RPMI8226 (cell line): ENCODE results near the gene PRKAB2.
"Not testable (repeated sequence)": the region's sequence is repeated elsewhere in the genome, so short reads cannot be mapped to it uniquely, and the experiment has no call there.

Source experiments
- DNase-seq: peaks from one replicate; pipeline ENCODE4 v3.0.0-alpha.2; 2015

The PRKAB2 gene

DNA sequence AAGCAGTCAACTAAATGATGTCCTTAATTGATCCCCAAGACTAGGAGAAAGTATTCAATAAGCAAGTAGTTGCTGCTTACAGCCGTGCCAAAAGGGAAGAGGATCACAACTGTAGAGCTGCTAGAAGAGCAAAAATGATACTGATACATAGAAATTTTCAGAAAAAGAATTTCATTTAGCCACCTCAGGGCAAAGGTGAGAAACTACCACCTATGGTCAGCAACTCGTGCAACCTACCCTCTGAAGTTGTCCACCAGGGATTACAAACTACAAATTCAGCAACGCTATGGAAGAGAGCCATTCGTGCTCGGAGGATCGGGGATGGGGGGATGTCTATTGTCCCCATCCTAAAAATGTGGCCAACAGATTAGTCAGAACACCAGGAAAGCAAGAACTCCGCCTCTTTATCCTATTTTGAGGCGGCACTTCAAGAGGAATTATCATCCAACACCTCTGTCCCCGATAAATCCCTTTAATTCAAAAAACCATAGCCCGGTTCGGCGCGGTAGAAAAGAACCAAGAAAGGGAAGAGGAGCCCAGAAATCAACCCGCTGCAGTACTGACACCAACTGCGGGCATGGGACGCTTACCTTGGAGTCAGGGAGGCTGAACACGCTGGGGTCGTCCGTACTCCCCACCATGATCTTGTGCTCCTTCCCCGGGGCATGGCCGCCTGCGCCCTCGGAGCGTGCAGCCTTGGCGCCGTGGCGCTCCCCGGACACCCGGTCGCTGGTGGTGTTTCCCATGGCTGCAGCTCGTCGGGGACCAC, 687 bp downstream of the PRKAB2 start:
- peak; percentile 26 for DNase-seq

DNA sequence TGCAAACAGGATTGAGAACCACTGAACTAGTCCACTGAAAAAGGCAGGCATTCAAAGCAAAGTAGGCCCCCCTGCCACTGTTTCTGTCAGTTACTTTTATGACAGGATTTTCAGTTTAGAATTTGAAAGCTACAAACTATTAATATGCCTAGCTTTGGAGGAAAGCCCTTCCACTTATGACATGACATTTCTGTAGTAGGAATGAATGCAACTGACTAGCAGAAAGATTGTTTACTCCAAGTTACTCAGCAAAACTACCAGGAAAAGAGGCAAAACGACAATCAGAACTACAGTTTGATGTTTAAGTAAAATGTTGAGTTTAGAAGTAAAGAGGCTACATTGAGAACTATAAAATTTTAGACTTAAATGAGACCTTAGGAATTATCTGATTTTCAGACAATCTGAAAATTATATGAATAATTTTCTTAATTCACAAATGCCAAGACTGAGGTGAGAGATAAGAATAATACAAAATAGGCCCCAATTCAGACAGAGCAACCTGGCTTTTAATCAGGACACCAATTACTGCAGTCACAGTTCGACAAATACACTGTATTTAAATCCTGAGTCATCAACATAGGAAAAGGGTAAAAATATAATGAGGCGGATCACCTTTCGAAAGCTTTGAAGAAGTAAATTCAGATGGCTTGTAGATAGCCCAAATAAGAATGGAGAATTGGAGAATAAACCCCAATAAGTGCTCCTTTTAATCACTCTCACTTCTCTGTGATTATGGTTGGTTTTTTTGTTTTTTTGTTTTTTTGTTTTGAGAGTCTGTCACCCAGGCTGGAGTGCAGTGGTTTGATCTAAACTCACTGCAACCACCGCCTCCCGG, 2.2 kb downstream of the PRKAB2 start:
- DNase-seq = no peak

DNA sequence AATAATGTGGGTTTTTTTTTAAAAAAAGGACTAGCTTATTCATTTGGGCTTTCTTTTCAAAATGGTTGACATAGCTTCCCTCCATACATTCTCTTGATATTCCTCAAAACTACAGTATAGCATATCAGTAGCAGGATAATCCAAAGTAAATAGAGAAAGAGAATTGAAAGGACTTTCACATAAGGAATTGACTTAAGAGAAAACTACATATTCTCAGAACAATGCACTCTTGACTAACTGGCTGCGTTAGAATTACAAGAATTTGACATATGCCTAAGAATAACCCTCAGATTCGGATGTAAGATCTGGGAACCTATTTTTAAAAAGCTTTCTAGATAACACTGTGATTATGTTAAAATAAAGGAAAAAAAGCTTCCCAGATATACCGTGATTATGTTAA, 3.1 kb downstream of the PRKAB2 start:
- DNase-seq = no peak

DNA sequence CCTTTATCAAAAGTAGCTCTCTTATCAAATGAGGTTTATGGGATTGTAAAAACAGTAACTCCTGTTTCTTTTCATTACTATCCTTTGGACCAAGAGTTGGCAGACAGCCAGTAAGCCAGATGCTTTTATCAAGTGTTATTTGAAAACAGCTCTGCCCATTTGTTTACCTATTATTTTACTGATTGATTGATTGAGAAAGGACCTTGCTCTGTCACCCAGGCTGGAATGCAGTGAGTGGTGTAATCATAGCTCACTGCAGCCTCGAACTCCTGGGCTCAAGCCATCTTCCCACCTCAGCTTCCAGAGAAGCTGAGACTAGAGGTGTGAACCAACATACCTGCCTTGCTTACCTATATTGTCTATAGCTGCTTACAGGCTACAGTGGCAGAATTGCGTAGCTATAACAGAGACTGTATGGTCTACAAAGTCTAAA, 3.6 kb downstream of the PRKAB2 start:
- peak; percentile 12 for DNase-seq

DNA sequence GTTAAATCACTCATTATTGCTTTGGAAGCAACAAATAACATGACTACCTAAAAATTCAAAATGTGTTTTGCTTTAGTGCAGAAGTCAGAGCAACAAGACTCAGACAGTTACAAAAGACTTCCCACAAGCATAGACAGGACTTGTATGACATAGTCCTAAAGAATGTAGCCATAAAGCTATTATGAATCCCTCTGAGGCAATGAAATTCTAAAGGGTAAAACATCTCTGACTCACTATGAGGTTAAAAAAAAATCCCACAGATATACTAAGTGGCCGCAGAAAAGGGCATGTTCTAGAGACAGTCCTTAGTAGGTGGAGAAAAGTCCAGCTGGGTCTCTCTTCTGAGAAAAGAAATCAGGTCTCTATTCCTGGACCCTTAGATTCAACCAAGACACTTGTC, 4.9 kb downstream of the PRKAB2 start:
- no peak for DNase-seq

DNA sequence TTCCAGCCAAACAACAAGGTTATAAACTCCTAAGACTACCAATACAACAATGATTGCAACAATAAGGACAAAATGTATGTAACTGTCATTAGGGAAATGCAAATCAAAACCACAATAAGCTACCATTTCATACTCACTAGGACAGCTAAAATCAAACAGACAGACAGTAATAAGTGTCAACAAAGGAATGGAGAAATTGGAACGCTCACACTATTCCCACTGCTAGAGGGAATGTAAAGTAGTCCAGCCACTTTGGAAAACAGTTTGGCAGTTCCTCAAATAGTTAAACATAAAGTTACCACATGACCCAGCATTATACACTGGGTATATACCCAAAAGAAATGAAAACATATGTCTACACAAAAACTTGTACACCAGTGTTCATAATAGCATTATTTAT, 9.3 kb downstream of the PRKAB2 start:
- no peak for DNase-seq

DNA sequence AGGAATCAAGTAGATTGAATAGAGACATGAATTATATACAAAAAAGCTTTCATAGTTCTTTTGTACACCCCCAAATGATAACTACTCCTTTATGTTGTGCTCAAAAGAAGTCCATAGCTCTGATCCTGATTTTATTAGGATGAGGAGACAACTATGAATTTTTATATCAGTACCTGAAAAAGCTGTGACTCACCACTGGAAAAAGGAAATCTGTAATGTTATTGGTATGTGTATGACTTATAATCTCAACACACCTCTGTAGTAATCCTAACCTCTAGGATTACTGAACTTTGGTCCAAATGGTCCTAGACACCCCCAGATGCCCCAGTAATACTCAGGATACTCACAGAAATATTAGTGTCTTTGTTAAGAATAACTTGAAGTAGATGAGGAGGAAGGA, 10.2 kb downstream of the PRKAB2 start:
- DNase-seq = no peak

DNA sequence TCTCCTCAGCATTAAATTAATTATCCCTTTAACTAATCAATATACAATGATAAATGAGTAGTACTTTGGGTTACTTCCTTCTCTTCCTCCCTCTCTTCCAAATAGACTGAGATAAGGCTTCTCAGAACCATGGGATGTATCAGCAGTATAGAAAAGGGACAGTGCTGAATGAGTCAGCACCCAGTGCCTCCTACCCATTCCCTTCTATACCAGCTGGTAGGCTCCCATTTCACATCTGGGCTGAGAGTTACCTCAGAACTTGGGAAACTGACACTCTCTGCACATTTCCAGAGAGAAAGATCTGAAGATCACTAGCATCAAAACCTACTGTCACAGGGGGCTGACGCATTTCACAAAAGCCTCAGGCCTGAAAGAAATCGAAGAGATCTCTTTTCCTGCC, 15.2 kb downstream of the PRKAB2 start:
- DNase-seq = not testable (repeated sequence)

DNA sequence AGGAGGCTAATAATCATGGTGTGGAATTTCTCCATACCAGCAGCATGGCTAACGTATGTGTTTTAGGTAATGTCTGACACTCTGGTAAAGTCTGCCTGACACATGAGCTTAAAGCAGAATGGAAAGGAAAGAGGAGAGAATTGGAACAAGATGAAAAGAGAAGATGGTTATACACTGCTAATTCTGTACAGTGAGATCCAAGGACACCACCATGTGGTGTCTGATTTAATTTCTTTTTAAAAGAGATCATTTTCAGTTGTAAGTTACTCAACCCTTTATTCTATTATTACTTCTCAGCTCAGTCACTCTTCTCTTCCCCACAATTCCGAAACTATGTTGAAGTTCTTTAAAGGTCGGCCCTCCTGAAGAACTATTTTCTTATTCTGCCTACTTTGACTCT, 15.6 kb downstream of the PRKAB2 start:
- no peak for DNase-seq

DNA sequence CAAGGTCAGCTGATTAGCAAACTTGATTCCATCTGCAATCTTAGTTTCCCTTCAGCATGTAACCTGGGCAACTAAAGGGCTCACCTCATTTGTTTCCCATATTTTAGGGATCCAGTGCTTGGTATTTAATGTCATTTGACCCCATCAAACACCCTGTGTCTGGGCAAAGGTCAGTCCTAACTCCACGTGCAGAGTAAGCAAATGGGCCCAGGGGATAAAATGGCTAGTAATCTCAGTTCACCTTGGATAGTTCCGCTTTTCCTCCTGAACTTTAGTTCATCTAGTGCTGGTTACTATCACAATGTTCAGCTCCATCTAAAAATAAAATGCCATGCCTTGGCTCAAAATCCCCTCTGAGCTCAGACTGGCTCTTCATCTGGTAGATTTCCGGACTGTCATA, 19.5 kb downstream of the PRKAB2 start:
- DNase-seq = no peak

DNA sequence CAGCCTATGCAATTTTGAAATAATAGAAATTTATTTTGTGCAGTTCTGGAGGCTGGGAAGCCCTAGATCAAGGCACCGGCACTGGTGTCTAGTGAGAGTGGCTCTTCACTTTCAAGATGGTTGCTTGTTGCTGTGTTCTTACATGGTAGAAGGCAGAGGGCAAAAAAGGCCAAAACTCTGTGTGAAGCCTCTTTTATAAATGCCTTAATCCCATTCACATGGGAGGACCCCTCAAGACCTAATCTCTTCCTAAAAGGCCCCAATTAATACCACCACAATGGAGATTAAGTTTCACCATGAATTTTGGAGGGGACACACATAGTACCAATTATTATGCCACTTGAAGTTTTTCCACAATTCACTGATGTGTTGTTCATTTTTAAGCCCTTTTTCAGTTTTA, 21.0 kb downstream of the PRKAB2 start:
- DNase-seq = no peak

DNA sequence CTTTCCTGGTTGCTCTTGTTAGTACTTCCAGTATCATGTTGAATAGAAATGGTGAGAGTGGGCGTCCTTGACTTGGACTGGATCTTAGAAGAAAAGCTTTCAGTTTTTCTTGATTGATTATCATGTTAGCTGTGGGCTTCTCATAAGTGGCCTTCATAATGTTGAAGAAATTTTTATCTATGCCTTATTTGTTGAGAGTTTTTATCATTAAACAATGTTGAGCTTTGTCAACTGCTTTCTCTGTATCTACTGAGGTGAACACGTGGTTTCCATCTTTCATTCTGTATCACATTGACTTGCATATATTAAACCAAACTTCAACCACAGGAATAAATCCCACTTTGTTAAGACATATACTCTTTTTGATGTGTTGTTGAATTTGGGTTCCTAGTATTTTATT, 29.4 kb downstream of the PRKAB2 start:
- DNase-seq = no peak

DNA sequence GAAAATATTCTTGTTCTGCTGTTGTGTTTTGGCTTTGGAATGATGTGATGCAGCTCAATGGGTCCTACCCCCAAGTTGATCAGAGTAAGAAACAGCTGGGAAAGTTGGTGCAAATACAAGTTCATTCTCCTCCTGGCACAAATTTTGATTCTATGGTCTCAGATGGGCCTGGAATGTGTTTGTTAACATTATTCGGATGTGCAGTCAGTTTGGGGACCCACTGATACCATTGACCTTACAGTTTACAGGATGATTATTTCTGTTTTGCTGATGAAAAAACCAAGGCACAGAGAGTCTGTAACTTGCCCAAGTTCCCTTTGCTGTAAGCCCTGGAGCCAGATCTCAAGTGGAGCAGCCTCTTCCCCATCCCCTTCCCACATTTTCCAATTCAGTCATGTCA, 41.5 kb downstream of the PRKAB2 start:
- not testable (repeated sequence) for DNase-seq

DNA sequence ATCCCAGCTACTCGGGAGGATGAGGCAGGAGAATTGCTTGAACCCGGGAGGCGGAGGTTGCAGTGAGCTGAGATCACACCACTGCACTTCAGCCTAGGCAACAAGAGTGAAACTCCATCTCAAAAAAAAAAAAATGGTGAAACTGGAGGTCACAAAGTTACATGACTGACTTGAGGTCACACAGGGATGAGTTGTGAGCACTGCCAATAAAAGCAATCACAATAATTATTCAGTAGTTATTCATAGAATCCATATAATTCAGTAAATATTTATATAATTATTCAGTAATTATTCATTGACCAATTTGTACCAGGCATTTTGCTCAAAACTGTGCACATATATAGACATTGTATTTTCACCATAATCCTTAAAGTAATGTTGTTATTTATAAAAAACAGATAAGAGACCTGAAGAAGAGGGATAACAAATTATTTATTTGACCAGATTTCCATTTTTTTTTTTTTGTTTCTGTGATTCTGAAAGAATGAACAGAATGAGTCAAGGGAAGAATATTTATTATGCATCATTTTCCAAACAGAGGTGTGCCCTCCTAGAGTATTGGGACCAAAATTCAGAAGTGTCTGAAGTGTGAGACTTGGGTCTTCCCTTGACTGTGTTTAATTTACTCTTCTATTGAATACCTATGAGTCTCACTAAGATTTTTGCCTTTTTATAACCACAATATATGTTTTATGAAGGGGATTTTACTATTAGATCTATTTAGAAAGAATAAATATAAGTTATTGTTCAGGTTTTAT, 43.0 kb downstream of the PRKAB2 start:
- DNase-seq = no peak

DNA sequence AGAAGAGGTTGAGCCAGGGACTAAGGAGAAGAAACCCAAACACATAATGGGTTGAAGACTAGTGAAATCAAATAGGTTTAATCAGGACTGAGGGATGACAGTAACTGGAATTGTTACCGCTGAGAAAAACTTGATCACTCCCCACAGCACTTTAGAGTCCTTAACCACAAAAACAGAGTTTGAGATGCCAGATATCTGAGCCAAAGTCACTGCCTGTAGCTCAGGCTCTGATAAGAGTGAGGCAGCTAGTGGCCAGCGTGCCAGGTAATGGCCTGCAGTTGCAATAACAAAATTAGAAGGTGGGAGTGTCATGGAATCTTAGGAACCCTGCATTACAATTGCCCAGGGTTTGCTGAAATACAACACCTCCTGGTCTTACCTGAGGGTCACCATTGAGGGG, 48.0 kb downstream of the PRKAB2 start:
- DNase-seq = no peak

DNA sequence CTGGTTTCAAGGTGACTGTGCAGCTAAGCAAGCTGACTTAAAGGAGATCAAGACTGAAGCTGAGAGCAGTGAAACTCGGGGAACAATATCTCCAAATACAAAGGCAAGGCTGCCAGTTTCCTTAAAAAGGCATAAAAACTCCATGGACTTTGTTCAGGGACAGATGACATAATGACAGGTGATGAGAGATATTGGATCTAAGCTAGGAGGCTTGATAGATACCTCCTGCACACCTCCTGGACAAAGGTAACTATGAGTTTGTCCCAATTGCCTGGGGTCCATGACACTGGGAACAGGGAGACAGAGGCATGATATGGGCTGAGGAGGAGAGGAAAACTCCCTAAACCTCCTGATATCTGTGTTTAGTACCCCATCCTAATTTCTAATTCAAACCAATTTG, 55.2 kb downstream of the PRKAB2 start:
- DNase-seq = no peak

DNA sequence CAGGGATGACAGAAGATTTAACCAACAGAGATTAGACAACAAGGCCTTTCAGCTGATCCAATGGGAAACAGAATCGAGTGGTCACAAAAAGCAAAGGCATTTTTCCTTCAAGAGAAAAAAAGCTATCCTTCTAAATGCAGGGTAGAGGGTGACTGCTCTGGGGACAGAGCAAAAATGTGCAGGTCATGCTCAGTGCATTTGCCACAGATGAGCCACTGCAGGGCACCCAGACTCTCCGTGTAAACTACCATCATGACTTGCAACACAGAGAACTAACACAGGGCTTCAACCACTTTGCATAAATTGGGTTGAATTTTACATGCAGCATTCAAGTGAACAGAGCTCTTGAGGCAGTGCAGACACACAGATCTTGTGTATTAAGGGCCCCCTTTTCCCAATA, 56.8 kb downstream of the PRKAB2 start:
- no peak for DNase-seq

DNA sequence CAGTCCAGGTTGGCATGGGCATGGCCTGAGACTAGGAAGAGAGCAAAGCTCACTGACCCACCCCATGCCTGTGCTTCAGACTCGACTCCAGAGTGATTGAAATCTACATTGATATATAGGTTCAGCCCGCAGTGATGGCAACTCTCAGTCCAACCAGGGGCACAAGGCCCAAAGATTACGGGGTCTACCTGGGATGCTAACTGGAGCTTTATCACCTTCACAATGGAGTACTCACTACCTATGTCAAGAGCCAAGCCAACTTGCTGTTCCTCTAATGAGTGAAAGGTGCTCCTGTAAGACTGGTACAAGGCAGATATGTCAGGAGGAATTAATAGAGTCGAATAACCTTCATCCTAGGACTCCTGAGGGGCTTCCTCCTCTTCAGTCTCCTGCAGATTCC, 57.2 kb downstream of the PRKAB2 start:
- DNase-seq = not testable (repeated sequence)

DNA sequence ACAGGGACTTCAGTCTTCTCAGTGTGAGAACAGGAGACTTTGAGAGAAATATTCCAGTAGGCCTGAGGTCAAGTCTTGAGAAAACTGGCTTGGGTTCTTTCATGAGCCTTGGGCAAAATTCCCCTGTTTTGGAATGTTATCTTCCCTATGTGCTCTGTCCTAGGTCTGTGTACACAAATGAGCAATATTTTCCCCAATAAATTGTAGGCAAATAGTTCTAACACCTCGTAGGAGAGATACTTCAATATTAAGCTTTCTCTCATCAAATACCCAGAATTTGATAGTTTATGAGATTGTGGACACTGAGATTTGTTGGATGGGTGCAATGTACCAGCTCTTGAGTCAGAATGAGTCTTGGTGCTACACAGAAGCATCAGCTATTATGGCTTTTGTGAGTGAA, 57.9 kb downstream of the PRKAB2 start:
- not testable (repeated sequence) for DNase-seq

DNA sequence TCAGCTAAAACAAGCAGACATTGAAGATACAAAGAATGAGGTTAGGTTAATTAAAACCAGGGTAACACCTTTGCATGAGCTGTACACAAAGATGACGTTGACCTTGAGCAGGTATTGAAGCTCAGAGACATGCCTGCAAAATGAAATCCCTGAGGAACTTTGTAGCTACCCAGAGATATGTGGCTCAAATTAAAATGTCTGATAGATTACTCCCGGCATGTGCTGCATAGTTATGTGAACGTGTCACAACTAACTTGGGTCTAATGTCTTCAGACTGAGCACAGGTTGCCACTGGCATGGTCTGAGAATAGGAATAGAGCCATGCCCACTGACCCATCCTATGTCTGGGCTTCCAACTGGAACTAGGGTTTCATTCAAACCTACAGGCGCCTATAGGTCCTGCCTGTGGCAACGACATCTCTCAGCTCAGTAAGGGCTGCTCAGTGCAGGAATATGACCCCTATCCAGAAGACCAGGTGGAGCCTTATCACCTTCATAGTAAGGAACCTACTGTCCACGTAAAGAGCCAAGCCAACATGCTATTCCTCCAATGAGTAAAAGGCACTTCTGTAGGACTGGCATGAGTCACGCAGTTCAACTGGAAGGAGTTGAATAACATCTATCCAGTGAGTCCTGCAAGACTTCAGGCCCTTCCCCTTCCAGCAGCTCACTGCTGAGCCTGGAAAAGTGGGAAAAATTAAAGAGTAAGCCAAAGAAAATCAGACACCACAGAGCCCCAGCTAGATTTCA, 60.7 kb downstream of the PRKAB2 start:
- DNase-seq = no peak

DNA sequence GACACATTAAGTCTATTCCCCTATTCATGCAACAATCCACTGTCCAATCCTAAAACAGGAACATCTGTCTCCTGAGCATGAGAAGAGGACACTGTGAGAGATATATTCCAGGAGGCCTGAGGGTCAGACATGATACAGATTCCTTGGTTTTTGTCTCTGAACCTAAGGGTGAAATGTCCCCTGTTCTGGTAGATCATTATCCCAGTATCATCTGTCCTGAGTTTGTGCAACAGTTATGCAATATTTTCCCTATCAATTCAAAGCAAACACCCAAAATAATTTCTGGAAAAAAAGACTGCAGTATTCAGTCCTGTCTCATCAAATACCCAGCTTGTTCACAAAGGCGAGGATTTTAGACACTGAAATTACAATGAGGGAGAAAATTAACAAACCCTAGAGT, 61.4 kb downstream of the PRKAB2 start:
- no peak for DNase-seq

DNA sequence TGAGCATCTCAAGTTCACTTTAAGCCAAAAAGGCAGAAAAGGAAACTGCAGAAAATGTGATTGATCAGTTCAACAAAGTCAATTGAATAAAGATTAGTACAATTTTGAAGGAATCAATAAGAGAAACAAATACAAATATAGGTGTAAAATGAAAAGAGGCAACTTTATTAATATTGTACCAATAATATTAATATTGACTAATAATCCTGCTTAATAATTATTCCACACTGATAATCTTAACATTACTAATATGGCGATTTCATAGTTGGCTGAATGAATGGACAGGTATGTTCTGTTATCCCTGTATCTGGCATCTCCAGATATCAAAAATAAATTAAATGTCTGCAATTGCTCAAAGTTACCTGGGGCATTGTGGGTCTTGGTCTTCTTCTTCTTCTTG, 61.8 kb downstream of the PRKAB2 start:
- DNase-seq = no peak

DNA sequence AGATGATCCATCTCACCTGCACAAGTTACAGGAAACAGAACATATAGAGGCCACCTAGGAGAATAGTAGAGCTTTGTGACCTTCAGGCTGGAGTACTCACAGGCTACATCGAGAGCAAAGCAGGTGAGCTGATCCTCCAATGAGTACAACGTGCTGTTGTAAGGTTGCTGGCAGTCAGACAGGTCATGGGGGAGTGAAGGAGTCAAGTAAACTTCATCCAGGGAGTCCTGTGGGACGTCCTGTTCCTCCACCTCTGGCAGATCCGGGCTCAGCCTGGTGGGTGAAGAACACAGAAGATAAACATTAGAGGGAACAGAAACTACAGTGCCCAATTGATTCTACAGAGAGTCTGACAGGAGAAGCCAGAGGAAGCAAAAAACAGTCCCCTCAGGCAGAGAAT, 62.5 kb downstream of the PRKAB2 start:
- no peak for DNase-seq
